Measurements from ENCODE around the gene TBC1D22B. TPM values are rescaled to one million over a fixed set of nuclear protein-coding genes. Genes with fewer than 3 reads are reported as not detected.

TBC1D22B gene
- total and polyA plus RNA-seq, 9 of the 15 experiments (the other 6 are each of a cell fraction or from before 2014, with no cell fraction given), result 4.8 to 24.2 (median 13.5) TPM

- CTCF ChIA-PET (ENCODE audit: low intra/inter-chr PET ratio), result no interaction called here
- ATAC-seq, result no peak
These were observed 3.6 kb downstream of the TBC1D22B start for GRCh38 chr6:37261198-37261597.

More at GRCh38 chr6:37261198-37261597, 3.6 kb downstream of the TBC1D22B start:
- H3K4me3 ChIP-seq, result no peak overlapping the region
- no peaks in the 10 kb centered on the region for H3K27me3 ChIP-seq (ENCODE audit: control insufficient read depth in 2 of 2, insufficient read depth in 2 of 2, low read length in 2 of 2)
- H3K79me2 ChIP-seq (ENCODE audit: control insufficient read depth, insufficient read depth, low read length), result peaks cover 83% of the 10 kb centered on the region
- H2AFZ ChIP-seq (ENCODE audit: low read depth, low read length), result no peak overlapping the region
- no peaks in the 10 kb centered on the region for H3K9me3 ChIP-seq (replicated peaks; ENCODE audit: control insufficient read depth, insufficient read depth, low read depth, low read length)
- H4K20me1 ChIP-seq (replicated peaks; ENCODE audit: control insufficient read depth, insufficient read depth, low read length), result peaks cover 6% of the 10 kb centered on the region; the same call in 1 of the 2 replicates
- 96% methylated on average over 5 of the region's 5 CpGs for WGBS (ENCODE audit: insufficient coverage, low coverage, missing lambda C conversion rate)
- FAIRE-seq (no peak), DNase-seq (ENCODE audit: extremely low read depth in 1 of 4, low spot score in 3 of 4) (no peak)
- in situ Hi-C loops (cut with MboI) (no loop called here), intact Hi-C loops (cut with micrococcal nuclease) (no loop called here)
- H3K4me2 ChIP-seq (ENCODE audit: insufficient read depth, low read length), result no peak overlapping the region
- TF ChIP-seq CEBPB (tag; IDR thresholded peaks at IDR 0.05), result peak; percentile 77
- peak; percentile 21 for TF ChIP-seq RBM25 (IDR thresholded peaks at IDR 0.05; ENCODE audit: low read depth, low read length, severe bottlenecking)
- TF ChIP-seq ATF7 (IDR thresholded peaks at IDR 0.05), result no peak
- TF ChIP-seq PHF8 (IDR thresholded peaks at IDR 0.05; ENCODE audit: borderline replicate concordance, low read length), result no peak
- TF ChIP-seq ZNF445 (CRISPR knock-in tag; IDR thresholded peaks at IDR 0.05; ENCODE audit: low read depth), result no peak
- no peak for TF ChIP-seq PKNOX1 (IDR thresholded peaks at IDR 0.05)
- TF ChIP-seq ZNF57 (CRISPR knock-in tag; IDR thresholded peaks at IDR 0.05), result no peak
- no peak for TF ChIP-seq YY1 (IDR thresholded peaks at IDR 0.05; ENCODE audit: borderline replicate concordance in 1 of 3, control insufficient read depth in 1 of 3, extremely low read depth in 1 of 3, insufficient read depth in 3 of 3, insufficient read length in 1 of 3, insufficient replicate concordance in 2 of 3, low read depth in 1 of 3, low read length in 2 of 3)
- TF ChIP-seq CEBPG (CRISPR knock-in tag; IDR thresholded peaks at IDR 0.05), result no peak
- peak; percentile 40 to 60; a peak in 2 of 4 replicates for TF ChIP-seq CEBPG (tag; conservative IDR thresholded peaks at IDR 0.05 in 1 of 2, IDR thresholded peaks at IDR 0.05 in 1 of 2)
- no peak for TF ChIP-seq THAP12 (CRISPR knock-in tag; IDR thresholded peaks at IDR 0.05)
- TF ChIP-seq TAL1 (IDR thresholded peaks at IDR 0.05), result no peak
- no peak for TF ChIP-seq MCM2 (IDR thresholded peaks at IDR 0.05; ENCODE audit: low read depth)
- no peaks in the 10 kb centered on the region for H3K9me1 ChIP-seq (ENCODE audit: control insufficient read depth, insufficient read depth, low read length)
- no peak overlapping the region for H3K27ac ChIP-seq (ENCODE audit: extremely low read depth, low read depth, low read length)
- no peak overlapping the region for H3K9ac ChIP-seq (ENCODE audit: insufficient read depth in 1 of 2, low read depth in 2 of 2, low read length in 2 of 2)
- POLR2A ChIA-PET, result interaction anchor here (1.0 to 1.4 kb wide), 5 partner anchors 9 to 154 kb away, joined by 3 read pairs; no protein-coding TSS in a partner anchor
- peaks cover 7 to 14% of the 10 kb centered on the region in 2 experiments; a peak in 3 of 5 replicates for H3K4me1 ChIP-seq (replicated peaks in 1 of 2; ENCODE audit: control insufficient read depth in 2 of 2, insufficient read depth in 2 of 2, low read length in 2 of 2)
- BruUV-seq (replicated peaks), result no TSS peak
- H3K36me3 ChIP-seq (ENCODE audit: control insufficient read depth, insufficient read depth, low read length), result peaks cover 14% of the 10 kb centered on the region; the same call in 1 of the 3 replicates
